IMR-90 (cell line): ENCODE results near the gene RAPGEF1. TPM values are rescaled to one million over a fixed set of nuclear protein-coding genes. Genes with fewer than 3 reads are reported as not detected.

Experiments
- ATAC-seq: fragments of 200-7000 bp; cut with Tn5 transposase; 2 replicates; pipeline ENCODE4 v1.9.1; 2020; ENCODE audit warnings: low read depth, mild to moderate bottlenecking, moderate library complexity
- BruUV-seq: library from RNA; stranded (reverse); fragments of 400-500 nt; replicated peaks from 2 replicates; lab custom pipeline; 2021; lab: Mats Ljungman, UMichigan
- CTCF ChIA-PET: fragments of 300-600 bp; formaldehyde crosslinking; extraction: SDS; loops from one replicate; lab custom pipeline; 2021; ENCODE audit warnings: antibody characterized with exemption; lab: Yijun Ruan, JAX
- POLR2A ChIA-PET: fragments of 300-600 bp; sonication (Branson Sonifier 250); formaldehyde crosslinking; loops from one replicate; lab custom pipeline; 2022; ENCODE audit warnings: antibody characterized with exemption; ENCODE audit not compliant: unreplicated experiment; lab: Charles Lee
- DNase-seq: peaks from one replicate; pipeline ENCODE4 v3.0.0; 2013
- H2AFZ ChIP-seq: replicated peaks from 2 replicates; pipeline ENCODE3; 2013; ENCODE audit warnings: low read length, mild to moderate bottlenecking; ENCODE audit not compliant: poor library complexity
- H2AK5ac ChIP-seq: 2 replicates; pipeline ENCODE4 v1.6.1; 2013; ENCODE audit warnings: low read depth, low read length, inconsistent platforms
- H2AK9ac ChIP-seq: replicated peaks from 2 replicates; pipeline ENCODE3; 2013; ENCODE audit warnings: mild to moderate bottlenecking, low read depth, low read length, moderate library complexity; ENCODE audit not compliant: poor library complexity
- H2BK120ac ChIP-seq: 2 replicates; pipeline ENCODE4 v1.6.1; 2013; ENCODE audit warnings: low read depth, low read length, inconsistent platforms
- H2BK15ac ChIP-seq: 3 replicates; pipeline ENCODE4 v1.6.1; 2013; ENCODE audit warnings: low read depth, low read length, inconsistent platforms
- H2BK20ac ChIP-seq: 2 replicates; pipeline ENCODE4 v1.6.1; 2013; ENCODE audit warnings: low read depth, mild to moderate bottlenecking, inconsistent platforms, low read length, moderate library complexity
- H2BK5ac ChIP-seq: 2 replicates; pipeline ENCODE4 v1.6.1; 2013; ENCODE audit warnings: mild to moderate bottlenecking, low read depth, low read length, inconsistent platforms; ENCODE audit not compliant: poor library complexity, severe bottlenecking
- H3K14ac ChIP-seq: replicated peaks from 2 replicates; pipeline ENCODE4 v1.6.1; 2013; ENCODE audit warnings: low read depth, low read length, inconsistent platforms
- H3K18ac ChIP-seq: 2 replicates; pipeline ENCODE4 v1.6.1; 2013; ENCODE audit warnings: low read depth, low read length, control low read depth
- H3K23ac ChIP-seq: 2 replicates; pipeline ENCODE4 v1.6.1; 2013; ENCODE audit warnings: low read depth, low read length, inconsistent platforms
- H3K27ac ChIP-seq: 2 replicates; pipeline ENCODE4 v1.5.1; 2013; ENCODE audit warnings: mild to moderate bottlenecking, control low read depth, low read length; ENCODE audit not compliant: insufficient read depth
- H3K27me3 ChIP-seq: 2 replicates; pipeline ENCODE4 v1.6.1; 2013; ENCODE audit warnings: low read length; ENCODE audit not compliant: control insufficient read depth, insufficient read depth
- H3K36me3 ChIP-seq: 2 replicates; pipeline ENCODE4 v1.6.1; 2013; ENCODE audit warnings: low read length, mixed read lengths; ENCODE audit not compliant: control insufficient read depth, insufficient read depth
- H3K4ac ChIP-seq: 2 replicates; pipeline ENCODE4 v1.6.1; 2013; ENCODE audit warnings: low read depth, low read length, inconsistent platforms
- H3K4me1 ChIP-seq: 2 replicates; pipeline ENCODE4 v1.6.1; 2013; ENCODE audit warnings: low read length, mixed read lengths; ENCODE audit not compliant: control insufficient read depth, insufficient read depth
- H3K4me2 ChIP-seq: 2 replicates; pipeline ENCODE4 v1.6.1; 2013; ENCODE audit warnings: low read depth, mild to moderate bottlenecking, control low read depth, low read length, moderate library complexity
- H3K4me3 ChIP-seq: 2 replicates; pipeline ENCODE4 v1.5.1; 2013; ENCODE audit warnings: low read depth, mild to moderate bottlenecking, control low read depth, low read length, moderate library complexity; ENCODE audit not compliant: insufficient read depth
- H3K56ac ChIP-seq: 2 replicates; pipeline ENCODE4 v1.6.1; 2013; ENCODE audit warnings: low read length, inconsistent platforms; ENCODE audit not compliant: insufficient read depth; ENCODE audit errors: extremely low read depth
- H3K79me1 ChIP-seq, 2 experiments: 2 replicates each; pipeline ENCODE4 v1.6.1; 2013; ENCODE audit warnings: low read length in 2 of 2, inconsistent platforms in 1 of 2, low read depth in 1 of 2
- H3K9ac ChIP-seq: 2 replicates; pipeline ENCODE4 v1.6.1; 2013; ENCODE audit warnings: low read depth, low read length, control low read depth
- H3K9me1 ChIP-seq: 2 replicates; pipeline ENCODE4 v1.6.1; 2013; ENCODE audit warnings: low read length, inconsistent platforms; ENCODE audit not compliant: insufficient read depth
- H3K9me3 ChIP-seq: 2 replicates; pipeline ENCODE4 v1.6.1; 2013; ENCODE audit warnings: low read length; ENCODE audit not compliant: control insufficient read depth, insufficient read depth
- H4K20me1 ChIP-seq: 2 replicates; pipeline ENCODE4 v1.6.1; 2013; ENCODE audit warnings: low read length, inconsistent platforms; ENCODE audit not compliant: insufficient read depth
- H4K5ac ChIP-seq: 2 replicates; pipeline ENCODE4 v1.6.1; 2013; ENCODE audit warnings: mild to moderate bottlenecking, low read depth, low read length, control low read depth
- H4K8ac ChIP-seq, 2 experiments: 2 replicates each; pipeline ENCODE4 v1.6.1; 2013; ENCODE audit warnings: low read depth in 2 of 2, low read length in 2 of 2, control low read depth in 1 of 2, inconsistent platforms in 1 of 2
- H4K91ac ChIP-seq: 2 replicates; pipeline ENCODE4 v1.6.1; 2013; ENCODE audit warnings: low read depth, low read length, inconsistent platforms; ENCODE audit not compliant: insufficient read depth
- CEBPB ChIP-seq: IDR thresholded peaks from 2 replicates; pipeline ENCODE4 v1.6.1; 2012; ENCODE audit warnings: low read depth, low read length, improper control_type of control experiment
- FOS ChIP-seq: fragments of 150-350 bp; IDR thresholded peaks from 2 replicates; pipeline ENCODE4 v1.6.1; 2016; ENCODE audit warnings: low read depth, low read length
- MAFK ChIP-seq: IDR thresholded peaks from 2 replicates; pipeline ENCODE4 v1.6.1; 2012; ENCODE audit warnings: low read depth, low read length, improper control_type of control experiment
- NFE2L2 ChIP-seq: fragments of 150-350 bp; IDR thresholded peaks from 2 replicates; pipeline ENCODE4 v1.6.1; 2016; ENCODE audit warnings: low read depth, mild to moderate bottlenecking, low read length
- RAD21 ChIP-seq: IDR thresholded peaks from 2 replicates; pipeline ENCODE4 v1.6.1; 2012; ENCODE audit warnings: low read length, improper control_type of control experiment
- RFX5 ChIP-seq: IDR thresholded peaks from 2 replicates; pipeline ENCODE4 v1.8.0; 2012; ENCODE audit warnings: low read depth, mild to moderate bottlenecking, low read length, moderate library complexity
- SMC3 ChIP-seq: fragments of 150-350 bp; IDR thresholded peaks from 2 replicates; pipeline ENCODE4 v1.6.1; 2016; ENCODE audit warnings: low read depth, mild to moderate bottlenecking, antibody characterized with exemption, low read length, moderate library complexity
- WGBS, 2 experiments: methylation state at CpG; one replicate each; pipeline versions ENCODE4 v1.1.5 to v1.1.7; 2013; ENCODE audit warnings: missing lambda C conversion rate in 2 of 2; ENCODE audit not compliant: insufficient read length in 1 of 2; ENCODE audit errors: extremely low coverage in 2 of 2; 5-methylcytosine and 5-hydroxymethylcytosine counted together
- dilution Hi-C: fragments of 300-500 bp; cut with HindIII; formaldehyde crosslinking; loops from one replicate; pipeline ENCODE4 v1.14.3; 2018; ENCODE audit warnings: low sequenced_read_pairs; ENCODE audit not compliant: unreplicated experiment
- in situ Hi-C: fragments of 300-500 bp; cut with MboI; formaldehyde crosslinking; loops from 3 replicates; pipeline ENCODE4 v1.14.3; 2019; ENCODE audit warnings: low sequenced_read_pairs, inconsistent platforms, mixed read lengths
- intact Hi-C: fragments of 100-400 bp; cut with micrococcal nuclease; formaldehyde crosslinking; loops from 2 replicates; pipeline ENCODE4 v1.10.0; 2022
- polyA plus RNA-seq, 3 experiments: library from polyadenylated mRNA; depleted of rRNA; stranded (reverse); fragments of >200 nt; gene quantifications; 2 replicates each; pipeline ENCODE4 v1.2.3, GENCODE V29; 2012; ENCODE audit warnings: low replicate concordance in 1 of 3
- total RNA-seq: library from RNA; depleted of rRNA; stranded (reverse); fragments of >200 nt; gene quantifications from 2 replicates; pipeline ENCODE4 v1.2.3, GENCODE V29; 2012
- TF ChIP-seq, protein P1 (sequence below): fragments of 150-350 bp; IDR thresholded peaks from 2 replicates; pipeline ENCODE4 v1.6.1; 2017; ENCODE audit warnings: mild to moderate bottlenecking, antibody characterized with exemption, low read length, low read depth
- TF ChIP-seq, protein P2 (sequence below): fragments of 150-350 bp; IDR thresholded peaks from 2 replicates; pipeline ENCODE4 v1.6.1; 2016; ENCODE audit warnings: low read depth, mild to moderate bottlenecking, low read length, moderate library complexity, borderline replicate concordance

The RAPGEF1 gene
- total and polyA plus RNA-seq, 2 of the 4 experiments (the other 2 are of a cell fraction) = 13.1 to 22.3 TPM

DNA sequence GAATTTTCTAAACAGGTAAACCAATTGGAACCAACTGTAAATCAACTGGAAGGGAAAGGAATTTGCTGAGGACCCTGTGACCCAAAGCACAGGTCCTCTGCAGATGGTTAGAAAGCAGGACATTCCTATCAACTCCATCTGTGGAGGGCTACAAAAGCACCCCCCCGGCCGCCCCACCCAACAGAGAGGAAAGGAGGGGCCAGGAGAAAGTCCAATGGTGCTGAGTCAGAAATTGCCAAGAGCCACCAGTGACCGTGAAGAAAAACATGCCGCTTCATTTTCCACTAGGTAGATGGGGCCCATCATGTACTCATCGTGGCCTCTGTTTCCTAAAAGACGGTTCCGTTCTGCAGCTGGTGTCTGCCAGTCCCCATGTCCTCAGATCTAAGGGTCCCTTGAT lies 66.3 kb downstream of the RAPGEF1 start:
- no peak overlapping the region for H2BK5ac ChIP-seq
- TF ChIP-seq MAFK (no peak), RAD21 (no peak), FOS (no peak), NFE2L2 (no peak), SMC3 (no peak), RFX5 (no peak), CEBPB (no peak)
- TF ChIP-seq, protein P1, sequence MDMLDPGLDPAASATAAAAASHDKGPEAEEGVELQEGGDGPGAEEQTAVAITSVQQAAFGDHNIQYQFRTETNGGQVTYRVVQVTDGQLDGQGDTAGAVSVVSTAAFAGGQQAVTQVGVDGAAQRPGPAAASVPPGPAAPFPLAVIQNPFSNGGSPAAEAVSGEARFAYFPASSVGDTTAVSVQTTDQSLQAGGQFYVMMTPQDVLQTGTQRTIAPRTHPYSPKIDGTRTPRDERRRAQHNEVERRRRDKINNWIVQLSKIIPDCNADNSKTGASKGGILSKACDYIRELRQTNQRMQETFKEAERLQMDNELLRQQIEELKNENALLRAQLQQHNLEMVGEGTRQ = no peak
- TF ChIP-seq, protein P2, sequence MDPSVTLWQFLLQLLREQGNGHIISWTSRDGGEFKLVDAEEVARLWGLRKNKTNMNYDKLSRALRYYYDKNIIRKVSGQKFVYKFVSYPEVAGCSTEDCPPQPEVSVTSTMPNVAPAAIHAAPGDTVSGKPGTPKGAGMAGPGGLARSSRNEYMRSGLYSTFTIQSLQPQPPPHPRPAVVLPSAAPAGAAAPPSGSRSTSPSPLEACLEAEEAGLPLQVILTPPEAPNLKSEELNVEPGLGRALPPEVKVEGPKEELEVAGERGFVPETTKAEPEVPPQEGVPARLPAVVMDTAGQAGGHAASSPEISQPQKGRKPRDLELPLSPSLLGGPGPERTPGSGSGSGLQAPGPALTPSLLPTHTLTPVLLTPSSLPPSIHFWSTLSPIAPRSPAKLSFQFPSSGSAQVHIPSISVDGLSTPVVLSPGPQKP = no peak
- H3K4ac ChIP-seq = no peak overlapping the region
- peaks cover 38% of the 10 kb centered on the region for H3K9me1 ChIP-seq
- POLR2A ChIA-PET = no interaction called here
- in situ Hi-C loops (no loop called here), intact Hi-C loops (no loop called here), dilution Hi-C loops (no loop called here)
- H3K9ac ChIP-seq = no peak overlapping the region
- H4K20me1 ChIP-seq = peaks cover 78% of the 10 kb centered on the region
- H3K4me2 ChIP-seq = no peak overlapping the region
- no peaks in the 10 kb centered on the region for H3K9me3 ChIP-seq
- H3K14ac ChIP-seq = no peak overlapping the region
- CTCF ChIA-PET = no interaction called here
- H2BK20ac ChIP-seq = no peak overlapping the region
- no peak overlapping the region for H2AK5ac ChIP-seq
- H3K4me3 ChIP-seq = no peak overlapping the region
- H3K23ac ChIP-seq = no peak overlapping the region
- no peak overlapping the region for H3K56ac ChIP-seq
- 100% methylated on average over 5 of the region's 7 CpGs; no CpG with 5 or more reads in 1 of the 2 experiments for WGBS, 2 experiments
- H4K8ac ChIP-seq = no peak overlapping the region
- H4K5ac ChIP-seq = no peak overlapping the region
- H3K36me3 ChIP-seq = no peaks in the 10 kb centered on the region
- DNase-seq = no peak
- H4K91ac ChIP-seq = no peak overlapping the region
- ATAC-seq = no peak
- H2BK120ac ChIP-seq = no peak overlapping the region
- H2BK15ac ChIP-seq = no peak overlapping the region
- H2AFZ ChIP-seq = no peak overlapping the region
- H3K4me1 ChIP-seq = peaks cover 25% of the 10 kb centered on the region
- peaks cover 44 to 91% of the 10 kb centered on the region in 2 experiments for H3K79me1 ChIP-seq
- H3K27ac ChIP-seq = no peak overlapping the region
- H2AK9ac ChIP-seq = no peak overlapping the region
- H3K18ac ChIP-seq = no peak overlapping the region
- H3K27me3 ChIP-seq = no peaks in the 10 kb centered on the region
- no TSS peak for BruUV-seq
